GM18909 (cell line): ENCODE results near the gene HIPK2.

ENCODE experiments used
- ATAC-seq: cut with Tn5 transposase; IDR thresholded peaks from one replicate; pipeline ENCODE4 v1.9.1; 2021; ENCODE audit warnings: mild to moderate bottlenecking; ENCODE audit not compliant: unreplicated experiment, poor library complexity

The HIPK2 gene

DNA sequence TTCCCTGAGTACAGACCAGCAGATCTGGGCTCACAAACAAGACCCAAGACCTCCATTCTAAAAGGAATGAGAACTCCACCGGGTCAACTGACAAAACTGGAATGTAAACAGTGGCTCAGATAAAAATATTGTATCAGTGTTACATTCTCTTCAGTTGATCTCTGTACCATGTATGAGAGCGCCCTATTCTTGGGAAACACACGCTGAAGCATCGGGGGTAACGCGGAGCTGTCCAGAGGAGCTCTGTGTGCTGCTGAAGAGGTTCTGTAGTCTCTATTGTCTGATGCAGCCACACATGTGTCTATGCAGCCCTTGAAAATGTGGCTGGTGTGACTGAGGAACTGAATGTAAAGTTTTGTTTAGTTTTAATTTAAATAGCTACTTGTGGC is 39.7 kb downstream of the HIPK2 start:
- no peak for ATAC-seq

GRCh38 chr7:139737221-139738100 is 40.3 kb downstream of the HIPK2 start:
- no peak for ATAC-seq

- no peak for ATAC-seq
These were observed 41.7 kb downstream of the HIPK2 start for GRCh38 chr7:139735912-139736595.

DNA sequence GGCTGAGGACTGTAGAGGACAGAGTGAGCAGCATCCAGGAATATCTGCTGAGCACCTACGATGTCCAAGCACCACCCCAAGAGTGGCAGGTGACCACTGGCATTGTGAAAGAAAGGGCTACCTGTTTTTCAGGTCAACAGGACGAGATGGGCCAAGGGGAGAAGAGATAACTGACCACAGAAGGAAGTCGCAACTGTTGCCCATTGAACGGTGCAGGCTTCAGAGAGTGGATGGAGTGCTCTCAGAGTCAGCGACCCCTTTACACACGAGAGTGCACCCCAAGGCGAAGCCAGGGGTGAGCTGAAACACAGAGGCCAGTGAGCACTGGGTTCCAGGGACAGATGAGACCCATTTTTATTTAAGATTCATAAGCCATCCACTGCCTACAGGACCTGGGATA is 42.3 kb downstream of the HIPK2 start:
- no peak for ATAC-seq

GRCh38 chr7:139734395-139734794 is 43.4 kb downstream of the HIPK2 start:
- ATAC-seq = no peak

GRCh38 chr7:139733751-139734150 is 44.0 kb downstream of the HIPK2 start:
- ATAC-seq = no peak

DNA sequence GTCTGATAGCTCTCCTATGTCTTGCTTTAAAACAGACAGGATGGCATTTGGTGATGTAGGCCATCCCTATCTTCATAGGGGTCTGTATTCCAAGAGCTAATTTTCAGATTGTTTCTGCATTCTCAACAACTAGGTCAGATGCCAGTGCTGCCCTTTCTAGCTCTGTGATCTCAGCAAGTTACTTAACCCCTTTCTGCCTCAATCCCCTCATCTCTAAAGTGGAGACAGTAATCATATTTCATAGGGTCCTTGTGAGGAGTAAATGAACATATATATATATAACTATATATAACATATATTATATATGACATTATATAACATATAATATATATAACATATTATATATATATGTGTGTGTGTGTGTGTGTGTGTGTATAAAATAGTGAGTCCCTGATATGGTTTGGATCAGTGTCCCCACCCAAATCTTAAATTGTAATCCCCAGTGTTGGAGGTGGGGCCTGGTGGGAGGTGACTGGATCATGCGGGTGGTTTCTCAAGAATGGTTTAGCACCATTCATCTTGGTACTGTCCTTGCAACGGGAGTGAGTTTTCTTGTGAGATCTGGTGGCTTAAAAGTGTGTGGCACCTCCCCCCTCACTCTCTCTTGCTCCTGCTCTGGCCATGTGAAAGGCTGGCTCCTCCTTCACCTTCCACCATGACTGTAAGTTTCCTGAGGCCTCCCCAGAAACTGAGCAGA is 45.2 kb downstream of the HIPK2 start:
- no peak for ATAC-seq

DNA sequence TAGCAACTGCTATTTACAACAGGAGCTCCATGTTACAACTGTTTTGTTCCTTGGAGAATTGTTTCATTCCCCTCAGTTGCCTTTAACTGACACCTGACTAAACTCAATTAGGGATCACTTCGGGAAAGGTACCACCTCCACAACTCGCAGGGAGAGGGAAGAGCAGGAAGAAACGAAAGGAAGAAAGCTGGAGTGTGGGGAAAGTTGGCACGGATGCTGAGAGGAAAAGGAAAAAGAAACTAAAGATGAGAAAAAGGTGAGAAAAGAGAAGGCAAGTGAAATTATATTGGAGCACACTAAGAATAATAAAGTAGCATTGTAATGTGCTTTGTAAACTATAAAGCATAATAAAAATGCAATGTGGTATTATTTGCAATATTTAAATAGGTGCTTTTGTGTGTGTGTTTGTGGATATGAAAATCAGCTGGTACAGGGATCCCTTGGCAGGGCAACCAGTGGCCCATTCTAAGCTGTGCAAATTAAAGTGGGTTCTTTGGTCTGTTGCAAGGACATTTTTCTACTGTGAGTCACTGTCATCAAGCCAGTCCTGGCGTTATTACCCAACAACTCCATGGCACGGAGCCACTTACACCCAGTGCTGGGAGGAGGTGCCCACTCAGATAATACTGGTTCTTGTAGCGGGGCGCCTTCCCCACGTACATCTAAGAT is 45.9 kb downstream of the HIPK2 start:
- ATAC-seq = no peak

DNA sequence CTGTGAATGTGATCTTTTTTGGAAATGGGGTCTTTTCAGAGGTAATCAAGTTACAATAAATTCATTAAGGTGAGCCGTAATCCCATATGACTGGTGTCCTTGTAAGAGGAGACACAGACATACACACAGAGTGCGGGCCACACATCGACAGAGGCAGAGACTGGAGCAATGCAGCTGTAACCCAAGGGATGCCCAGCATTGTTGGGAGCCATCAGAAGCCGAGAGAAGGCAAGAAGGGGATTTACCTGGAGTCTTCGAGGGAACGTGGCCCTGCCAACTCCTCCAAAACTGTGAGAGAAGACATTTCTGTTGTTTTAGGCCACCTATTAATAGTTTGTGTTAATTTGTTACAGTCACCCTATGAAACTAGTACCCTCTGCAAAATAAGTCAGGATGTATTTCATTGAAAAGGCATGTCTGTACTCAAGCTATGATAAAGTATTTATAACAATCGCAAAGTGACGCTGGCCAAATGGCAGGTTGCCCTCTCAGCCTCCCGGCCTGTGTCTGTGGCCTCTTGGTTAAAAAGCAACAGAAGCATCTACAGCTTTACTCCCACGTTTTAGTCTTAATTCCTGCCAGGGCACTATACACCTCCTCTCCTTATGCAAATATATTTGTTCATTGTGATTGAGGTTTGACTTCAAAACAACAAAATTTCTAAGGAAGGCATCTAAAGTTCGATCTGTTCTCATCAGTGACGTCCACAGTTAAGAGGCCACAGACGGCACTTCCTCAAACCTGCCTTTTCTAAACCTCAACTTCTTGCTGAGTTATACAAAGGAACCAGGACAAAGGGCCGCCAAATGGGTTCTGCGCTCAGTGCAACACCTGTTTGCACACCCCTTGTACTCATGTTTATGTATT is 46.8 kb downstream of the HIPK2 start:
- ATAC-seq = peak; percentile 75

GRCh38 chr7:139728203-139728602 is 49.6 kb downstream of the HIPK2 start:
- no peak for ATAC-seq

DNA sequence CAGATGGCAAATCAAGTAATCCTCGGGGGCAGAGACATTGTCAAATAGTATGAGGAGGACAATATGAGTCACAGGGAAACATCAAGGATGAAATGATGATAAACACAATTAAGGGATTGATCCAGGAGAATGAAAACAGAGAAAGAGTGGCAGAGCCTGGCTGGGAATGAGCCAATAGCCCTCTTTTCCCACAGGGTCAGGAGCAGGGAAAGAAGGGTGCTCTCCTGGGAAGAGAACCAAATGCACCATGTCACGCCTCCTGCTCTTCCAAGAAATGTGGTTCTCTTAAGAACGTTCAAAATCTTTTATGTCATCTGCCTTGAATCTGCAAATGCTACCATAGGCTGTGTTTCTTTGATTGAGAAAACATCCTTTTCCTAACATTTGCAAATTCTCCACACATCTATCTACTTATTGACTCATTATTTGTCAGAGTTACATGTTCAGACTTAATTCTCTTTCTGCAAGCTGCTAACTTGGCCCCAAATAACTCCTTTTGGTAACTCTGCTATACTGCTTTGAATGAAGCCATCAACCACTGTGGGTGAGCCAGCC is 50.6 kb downstream of the HIPK2 start:
- no peak for ATAC-seq

DNA sequence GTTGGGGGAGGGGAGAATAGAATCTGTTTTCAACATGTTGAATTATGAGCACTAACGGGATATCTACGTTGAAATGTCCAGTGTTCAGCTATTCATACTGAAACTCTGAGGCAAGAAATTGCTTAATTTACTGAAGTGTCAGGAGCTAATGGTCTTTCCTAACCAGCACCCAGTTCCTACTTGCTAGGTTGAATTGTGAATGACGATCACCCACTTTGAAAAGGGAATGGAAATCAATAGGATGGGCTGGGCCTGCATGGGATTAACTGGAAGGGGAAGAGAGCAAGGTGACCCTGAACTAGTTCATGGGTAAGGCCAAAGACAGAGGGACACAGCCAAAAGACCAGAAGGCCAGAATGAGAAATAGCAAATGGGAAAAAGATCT is 51.3 kb downstream of the HIPK2 start:
- ATAC-seq = no peak

GRCh38 chr7:139725858-139726484 is 51.8 kb downstream of the HIPK2 start:
- no peak for ATAC-seq

- peak; percentile 82 for ATAC-seq
These were observed 52.7 kb downstream of the HIPK2 start for GRCh38 chr7:139725077-139725476.

GRCh38 chr7:139722604-139723003 is 55.2 kb downstream of the HIPK2 start:
- ATAC-seq = no peak

DNA sequence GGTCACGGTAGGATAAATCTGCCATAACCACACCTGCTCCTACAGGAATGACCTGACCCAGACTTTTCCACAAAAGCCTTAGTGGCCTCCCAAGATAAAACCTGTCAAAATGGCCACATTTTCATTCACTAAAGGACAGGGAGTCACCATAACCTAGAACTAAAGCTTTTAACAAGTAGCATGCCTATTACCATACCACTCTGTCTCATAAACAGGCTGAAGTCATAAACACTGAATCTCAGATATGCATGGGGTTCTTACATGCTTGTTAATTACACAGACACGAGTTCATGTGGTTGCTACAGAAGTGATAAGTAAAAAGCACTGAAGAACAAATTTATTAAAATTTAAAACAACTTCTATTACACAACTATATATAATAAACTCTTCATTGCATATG is 56.0 kb downstream of the HIPK2 start:
- no peak for ATAC-seq

DNA sequence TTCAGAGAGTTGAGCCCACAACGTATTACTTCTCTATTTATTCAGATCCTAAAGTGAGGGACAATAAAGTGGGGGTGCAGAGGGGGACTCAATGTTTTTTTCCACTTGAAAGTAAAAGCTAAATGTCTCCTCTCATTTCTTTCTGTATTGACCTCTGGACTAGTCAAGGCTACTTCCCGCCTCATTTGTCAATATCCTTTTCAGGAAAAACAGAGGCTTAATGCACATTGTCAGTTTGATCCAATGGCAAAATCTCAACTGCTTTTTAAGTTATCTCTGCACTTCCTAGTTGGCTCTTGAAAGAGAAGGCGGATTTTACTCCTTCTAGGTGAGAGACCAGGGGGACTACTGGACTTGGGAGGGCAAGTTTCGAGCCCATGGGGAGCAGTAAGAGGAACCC is 56.4 kb downstream of the HIPK2 start:
- no peak for ATAC-seq

DNA sequence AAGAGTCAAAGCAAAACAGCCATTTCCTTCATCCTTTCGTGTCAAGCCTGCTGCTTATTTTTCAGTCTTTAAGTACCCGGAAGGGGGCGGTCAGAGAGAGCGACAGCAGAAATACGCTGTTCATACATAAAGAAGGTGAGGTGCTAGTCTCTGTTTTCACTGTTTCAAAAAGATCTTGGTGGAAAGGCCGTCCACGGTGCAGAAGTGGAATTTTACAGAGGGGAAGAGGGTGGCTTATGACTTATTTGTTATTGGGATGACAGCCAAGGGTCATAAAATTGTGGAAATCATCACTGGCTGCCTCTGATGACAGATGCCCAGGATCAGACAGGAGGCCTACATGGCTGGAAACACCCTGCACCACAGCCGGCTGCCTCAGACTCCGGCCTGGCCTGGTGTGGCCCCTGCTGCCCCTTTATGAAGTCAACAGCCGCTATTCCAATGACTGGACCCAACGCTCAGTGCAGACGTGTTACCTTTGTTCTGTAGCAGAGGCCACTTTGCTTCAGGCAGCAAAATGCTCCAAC is 57.0 kb downstream of the HIPK2 start:
- ATAC-seq = peak; percentile 49

- no peak for ATAC-seq
These were observed 57.6 kb downstream of the HIPK2 start for GRCh38 chr7:139720186-139720585.
